Subcutaneous adipose tissue (tissue), 4 donors: Measurements from ENCODE around the gene TYRP1. TPM values are rescaled to one million over a fixed set of nuclear protein-coding genes. Genes with fewer than 3 reads are reported as not detected.

Source experiments
- CTCF ChIP-seq: fragments of 450-650 bp; IDR thresholded peaks from one replicate; pipeline ENCODE4 v1.5.1; 2016; ENCODE audit warnings: low read depth, mild to moderate bottlenecking, control low read depth, antibody characterized with exemption, moderate library complexity
- total RNA-seq, 4 donors: library from RNA; depleted of rRNA; stranded (reverse); fragments of >200 nt; gene quantifications; one replicate each; pipeline ENCODE4 v1.1.0, GENCODE V29; 2016

Gene TYRP1
- total RNA-seq, 4 donors from 2014 or later: 0.17 TPM; not detected in 3

- TF ChIP-seq CTCF: no peak
These were observed 55.8 kb downstream of the TYRP1 start for GRCh38 chr9:12748954-12749353.

DNA sequence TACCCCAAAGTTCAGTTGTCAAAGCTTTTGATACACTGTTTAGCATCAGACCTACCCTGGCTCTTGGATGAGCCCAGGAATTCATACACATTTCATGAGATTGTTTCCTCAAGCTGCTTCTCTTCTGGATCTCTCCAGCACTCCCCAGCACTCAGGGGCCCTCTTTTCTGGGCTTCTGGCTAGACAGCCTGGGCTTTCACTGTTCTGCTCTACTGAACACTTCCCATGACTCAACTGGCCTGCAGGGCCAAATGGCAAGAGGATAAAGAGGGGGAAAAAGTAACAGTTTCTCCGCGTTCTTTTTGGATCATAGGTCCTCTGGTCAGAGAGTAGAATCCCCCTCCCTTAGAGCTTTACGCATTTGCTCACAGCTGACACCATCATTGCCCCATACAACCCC is 60.7 kb downstream of the TYRP1 start:
- TF ChIP-seq CTCF: no peak

GRCh38 chr9:12759761-12760160 is 66.6 kb downstream of the TYRP1 start:
- TF ChIP-seq CTCF: no peak

Other genes with a start within 250 kb of the TYRP1 start
- 10 to 100 TPM; 12.6 to 22.0 (median 16.7) TPM for gene LURAP1L, start 81.6 kb downstream of the TYRP1 start, total RNA-seq